Transverse colon (tissue), 1 donor: ENCODE data around the gene GPR158.
"Not testable (repeated sequence)": the region's sequence is repeated elsewhere in the genome, so short reads cannot be mapped to it uniquely, and the experiment has no call there.

Source experiments
- EP300 ChIP-seq: sonication (generic); formaldehyde crosslinking; IDR thresholded peaks from one replicate; pipeline ENCODE4 v1.6.1; 2017; ENCODE audit warnings: antibody characterized with exemption, low read depth
- POLR2A ChIP-seq: fragments of 450-650 bp; IDR thresholded peaks from one replicate; pipeline ENCODE4 v1.6.1; 2016; ENCODE audit warnings: antibody characterized with exemption, mild to moderate bottlenecking, moderate library complexity

DNA sequence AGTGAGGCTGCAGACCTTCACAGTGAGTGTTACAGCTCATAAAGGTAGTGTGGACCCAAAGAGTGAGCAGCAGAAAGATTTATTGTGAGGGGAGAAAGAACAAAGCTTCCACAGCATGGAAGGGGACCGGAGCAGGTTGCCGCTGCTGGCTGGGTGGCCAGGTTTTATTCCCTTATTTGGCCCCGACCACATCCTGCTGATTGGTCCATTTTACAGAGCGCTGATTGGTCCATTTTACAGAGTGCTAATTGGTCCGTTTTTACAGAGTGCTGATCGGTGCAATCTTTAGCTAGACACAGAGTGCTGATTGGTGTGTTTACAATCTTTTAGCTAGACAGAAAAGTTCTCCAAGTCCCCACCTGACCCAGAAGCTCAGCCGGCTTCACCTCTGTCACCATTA, 11.3 kb upstream of the GPR158 start:
- TF ChIP-seq EP300, POLR2A: not testable (repeated sequence)
